ENCODE data around the gene SLC15A4. TPM values are rescaled to one million over a fixed set of nuclear protein-coding genes. Genes with fewer than 3 reads are reported as not detected.

Gene SLC15A4
- total and polyA plus RNA-seq, 2 of the 4 experiments (the other 2 are of a cell fraction), result 15.4 to 21.9 TPM

DNA sequence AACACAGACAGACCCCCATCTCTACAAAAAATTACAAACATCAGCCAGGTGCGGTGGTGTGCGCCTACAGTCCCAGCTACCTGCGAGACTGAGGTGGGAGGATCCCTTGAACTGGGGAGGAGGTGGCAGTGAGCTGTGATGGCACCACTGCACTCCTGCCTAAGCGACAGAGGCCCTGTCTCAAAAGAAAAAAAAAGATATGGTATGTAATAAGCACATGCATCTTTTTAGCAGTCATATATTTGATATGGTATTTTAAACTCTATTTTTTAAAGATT is 7.2 kb downstream of the SLC15A4 start:
- BruUV-seq (replicated peaks), result no TSS peak
- no peak overlapping the region for H3K18ac ChIP-seq (ENCODE audit: low read depth, low read length)
- H2AK5ac ChIP-seq (ENCODE audit: low read depth, low read length), result no peak overlapping the region
- dilution Hi-C loops (cut with HindIII; ENCODE audit: low sequenced_read_pairs, unreplicated experiment) (no loop called here), in situ Hi-C loops (cut with MboI; ENCODE audit: low sequenced_read_pairs) (no loop called here), intact Hi-C loops (cut with micrococcal nuclease) (no loop called here)
- POLR2A ChIA-PET (ENCODE audit: unreplicated experiment), result no interaction called here
- no peak for DNase-seq
- H2BK120ac ChIP-seq (ENCODE audit: low read depth, low read length), result no peak overlapping the region
- H3K27me3 ChIP-seq (ENCODE audit: control insufficient read depth, insufficient read depth, low read length), result no peaks in the 10 kb centered on the region
- no peak for ATAC-seq (ENCODE audit: low read depth)
- H3K14ac ChIP-seq (replicated peaks; ENCODE audit: low read depth, low read length), result no peak overlapping the region
- H3K9me3 ChIP-seq (ENCODE audit: control insufficient read depth, insufficient read depth, low read length), result no peaks in the 10 kb centered on the region
- H3K4ac ChIP-seq (ENCODE audit: low read depth, low read length), result no peak overlapping the region
- no peak overlapping the region for H4K8ac ChIP-seq (ENCODE audit: low read depth in 2 of 2, low read length in 2 of 2)
- CTCF ChIA-PET, result no interaction called here
- H3K56ac ChIP-seq (ENCODE audit: extremely low read depth, insufficient read depth, low read length), result no peak overlapping the region
- no peak overlapping the region for H2AFZ ChIP-seq (replicated peaks; ENCODE audit: low read length, poor library complexity)
- no CpG with 5 or more reads among the region's 4 CpGs for WGBS, 2 experiments (ENCODE audit: extremely low coverage in 2 of 2, insufficient read length in 1 of 2)
- peaks cover 7% of the 10 kb centered on the region for H3K9me1 ChIP-seq (ENCODE audit: insufficient read depth, low read length)
- H3K4me2 ChIP-seq (ENCODE audit: low read depth, low read length), result no peak overlapping the region
- H3K23ac ChIP-seq (ENCODE audit: low read depth, low read length), result no peak overlapping the region
- TF ChIP-seq MAZ (IDR thresholded peaks at IDR 0.05; ENCODE audit: borderline replicate concordance, low read depth, low read length) (no peak), RAD21 (IDR thresholded peaks at IDR 0.05; ENCODE audit: low read length) (no peak), FOS (IDR thresholded peaks at IDR 0.05; ENCODE audit: low read depth, low read length) (no peak), MXI1 (IDR thresholded peaks at IDR 0.05; ENCODE audit: borderline replicate concordance, low read depth, low read length) (no peak), MAFK (IDR thresholded peaks at IDR 0.05; ENCODE audit: low read depth, low read length) (no peak), POLR2A (IDR thresholded peaks at IDR 0.05; ENCODE audit: low read depth, low read length) (no peak), CHD1 (IDR thresholded peaks at IDR 0.05; ENCODE audit: low read depth, low read length) (no peak)
- TF ChIP-seq, protein P1, sequence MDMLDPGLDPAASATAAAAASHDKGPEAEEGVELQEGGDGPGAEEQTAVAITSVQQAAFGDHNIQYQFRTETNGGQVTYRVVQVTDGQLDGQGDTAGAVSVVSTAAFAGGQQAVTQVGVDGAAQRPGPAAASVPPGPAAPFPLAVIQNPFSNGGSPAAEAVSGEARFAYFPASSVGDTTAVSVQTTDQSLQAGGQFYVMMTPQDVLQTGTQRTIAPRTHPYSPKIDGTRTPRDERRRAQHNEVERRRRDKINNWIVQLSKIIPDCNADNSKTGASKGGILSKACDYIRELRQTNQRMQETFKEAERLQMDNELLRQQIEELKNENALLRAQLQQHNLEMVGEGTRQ (IDR thresholded peaks at IDR 0.05; ENCODE audit: low read depth, low read length), result no peak
- H4K20me1 ChIP-seq (ENCODE audit: insufficient read depth, low read length), result peaks cover 27% of the 10 kb centered on the region
- peaks cover 5% of the 10 kb centered on the region for H3K4me1 ChIP-seq (ENCODE audit: control insufficient read depth, insufficient read depth, low read length)
- H3K79me1 ChIP-seq (ENCODE audit: low read depth in 1 of 2, low read length in 2 of 2), result peaks cover 20 to 74% of the 10 kb centered on the region in 2 experiments
- H3K27ac ChIP-seq (ENCODE audit: insufficient read depth, low read length), result no peak overlapping the region
- H3K4me3 ChIP-seq (ENCODE audit: insufficient read depth, low read depth, low read length), result no peak overlapping the region
- H4K5ac ChIP-seq (ENCODE audit: low read depth, low read length), result no peak overlapping the region
- no peak overlapping the region for H2BK20ac ChIP-seq (ENCODE audit: low read depth, low read length)
- H2BK15ac ChIP-seq (ENCODE audit: low read depth, low read length), result no peak overlapping the region
- no peak overlapping the region for H2BK5ac ChIP-seq (ENCODE audit: low read depth, low read length, poor library complexity, severe bottlenecking)
- H4K91ac ChIP-seq (ENCODE audit: insufficient read depth, low read depth, low read length), result no peak overlapping the region
- no peak overlapping the region for H2AK9ac ChIP-seq (replicated peaks; ENCODE audit: low read depth, low read length, poor library complexity)
- H3K9ac ChIP-seq (ENCODE audit: low read depth, low read length), result no peak overlapping the region
- H3K36me3 ChIP-seq (ENCODE audit: control insufficient read depth, insufficient read depth, low read length), result peaks cover 21% of the 10 kb centered on the region

Data from IMR-90 (cell line).